H9 (cell line): ENCODE measurements around the gene CPNE2. TPM values are rescaled to one million over a fixed set of nuclear protein-coding genes. Genes with fewer than 3 reads are reported as not detected.

Source experiments
- DNase-seq: peaks from one replicate; pipeline ENCODE4 v3.0.0-alpha.2; 2017
- H2AFZ ChIP-seq: one replicate; pipeline ENCODE4 v1.6.1; 2013; ENCODE audit warnings: mild to moderate bottlenecking, low read length, control low read depth, moderate library complexity
- H2AK5ac ChIP-seq: 2 replicates; pipeline ENCODE4 v1.6.1; 2013; ENCODE audit warnings: low read length, control low read depth, mixed read lengths; ENCODE audit not compliant: insufficient read length
- H2BK120ac ChIP-seq: one replicate; pipeline ENCODE4 v1.6.1; 2013; ENCODE audit warnings: low read depth, mild to moderate bottlenecking, low read length, control low read depth, inconsistent platforms; ENCODE audit not compliant: poor library complexity, severe bottlenecking
- H2BK12ac ChIP-seq: 2 replicates; pipeline ENCODE4 v1.6.1; 2013; ENCODE audit warnings: low read length, control low read depth, mixed read lengths, low read depth; ENCODE audit not compliant: insufficient read length
- H2BK15ac ChIP-seq: 2 replicates; pipeline ENCODE4 v1.6.1; 2013; ENCODE audit warnings: low read depth, low read length, control low read depth
- H2BK20ac ChIP-seq: one replicate; pipeline ENCODE4 v1.6.1; 2013; ENCODE audit warnings: low read depth, mild to moderate bottlenecking, low read length, control low read depth, inconsistent platforms; ENCODE audit not compliant: poor library complexity, severe bottlenecking
- H2BK5ac ChIP-seq: 2 replicates; pipeline ENCODE4 v1.6.1; 2013; ENCODE audit warnings: low read length, control low read depth, mixed read lengths; ENCODE audit not compliant: insufficient read length
- H3K14ac ChIP-seq: 2 replicates; pipeline ENCODE4 v1.6.1; 2013; ENCODE audit warnings: low read length, control low read depth; ENCODE audit not compliant: insufficient read depth
- H3K18ac ChIP-seq: 2 replicates; pipeline ENCODE4 v1.6.1; 2013; ENCODE audit warnings: low read depth, mild to moderate bottlenecking, mixed read lengths, low read length, control low read depth; ENCODE audit not compliant: insufficient read length
- H3K23ac ChIP-seq: 2 replicates; pipeline ENCODE4 v1.6.1; 2013; ENCODE audit warnings: low read length, control low read depth, mixed read lengths, low read depth; ENCODE audit not compliant: insufficient read length
- H3K23me2 ChIP-seq: 2 replicates; pipeline ENCODE4 v1.6.1; 2013; ENCODE audit warnings: low read depth, mild to moderate bottlenecking, mixed read lengths, low read length, control low read depth; ENCODE audit not compliant: insufficient read length, poor library complexity, severe bottlenecking
- H3K27ac ChIP-seq: 2 replicates; pipeline ENCODE4 v1.5.1; 2013; ENCODE audit warnings: low read length, control low read depth, mixed read lengths, low read depth; ENCODE audit not compliant: insufficient read length
- H3K27me3 ChIP-seq: 2 replicates; pipeline ENCODE4 v1.6.1; 2013; ENCODE audit warnings: low read length, control low read depth, inconsistent platforms; ENCODE audit not compliant: insufficient read depth
- H3K4ac ChIP-seq: 2 replicates; pipeline ENCODE4 v1.6.1; 2013; ENCODE audit warnings: low read depth, mild to moderate bottlenecking, control low read depth, inconsistent platforms, low read length, moderate library complexity
- H3K4me1 ChIP-seq: 2 replicates; pipeline ENCODE4 v1.6.1; 2013; ENCODE audit warnings: low read length, control low read depth, inconsistent platforms; ENCODE audit not compliant: insufficient read depth
- H3K4me2 ChIP-seq: 2 replicates; pipeline ENCODE4 v1.6.1; 2013; ENCODE audit warnings: low read length, control low read depth, mixed read lengths; ENCODE audit not compliant: insufficient read length, insufficient read depth
- H3K56ac ChIP-seq: 2 replicates; pipeline ENCODE4 v1.6.1; 2013; ENCODE audit warnings: low read depth, mild to moderate bottlenecking, mixed read lengths, low read length, control low read depth; ENCODE audit not compliant: insufficient read length
- H3K79me1 ChIP-seq: 2 replicates; pipeline ENCODE4 v1.6.1; 2013; ENCODE audit warnings: low read depth, mild to moderate bottlenecking, moderate library complexity, low read length, control low read depth, inconsistent platforms; ENCODE audit not compliant: insufficient read depth, poor library complexity, severe bottlenecking
- H3K79me2 ChIP-seq: 2 replicates; pipeline ENCODE4 v1.6.1; 2013; ENCODE audit warnings: low read length, control low read depth, inconsistent platforms; ENCODE audit not compliant: insufficient read depth
- H3K9ac ChIP-seq: 2 replicates; pipeline ENCODE4 v1.6.1; 2013; ENCODE audit warnings: low read length, control low read depth, mixed read lengths; ENCODE audit not compliant: insufficient read length; ENCODE audit errors: extremely low read depth
- H3K9me3 ChIP-seq: one replicate; pipeline ENCODE4 v1.6.1; 2013; ENCODE audit warnings: low read depth, low read length, inconsistent platforms; ENCODE audit not compliant: control insufficient read depth
- H3T11ph ChIP-seq: one replicate; pipeline ENCODE4 v1.6.1; 2013; ENCODE audit warnings: mild to moderate bottlenecking, low read length, control low read depth, inconsistent platforms
- H4K20me1 ChIP-seq: one replicate; pipeline ENCODE4 v1.6.1; 2013; ENCODE audit not compliant: control insufficient read depth, insufficient read length, insufficient read depth
- H4K5ac ChIP-seq: 2 replicates; pipeline ENCODE4 v1.6.1; 2013; ENCODE audit warnings: low read depth, mild to moderate bottlenecking, mixed read lengths, low read length, control low read depth; ENCODE audit not compliant: insufficient read length
- H4K8ac ChIP-seq: replicated peaks from 2 replicates; pipeline ENCODE4 v1.6.1; 2013; ENCODE audit warnings: low read length, control low read depth, mixed read lengths, low read depth; ENCODE audit not compliant: insufficient read length
- H4K91ac ChIP-seq: 2 replicates; pipeline ENCODE4 v1.6.1; 2013; ENCODE audit warnings: low read depth, mild to moderate bottlenecking, moderate library complexity, mixed read lengths, low read length, control low read depth; ENCODE audit not compliant: insufficient read length
- H3K27ac Mint-ChIP-seq, 3 experiments: 2 replicates in 2 of 3; 3 replicates in 1 of 3; pipeline ENCODE4 v1.8.0; 2020 to 2021; ENCODE audit warnings: mixed read lengths in 3 of 3, mild to moderate bottlenecking in 1 of 3, moderate library complexity in 1 of 3
- H3K27me3 Mint-ChIP-seq: 2 replicates; pipeline ENCODE4 v1.8.0; 2021; ENCODE audit warnings: low read depth, mild to moderate bottlenecking, moderate library complexity, mixed read lengths
- H3K36me3 Mint-ChIP-seq, 3 experiments: 2 replicates in 2 of 3; 3 replicates in 1 of 3; pipeline ENCODE4 v1.8.0; 2020 to 2021; ENCODE audit warnings: low read depth in 3 of 3, mixed read lengths in 3 of 3; ENCODE audit not compliant: insufficient read depth in 1 of 3
- H3K4me1 Mint-ChIP-seq, 2 experiments: 2 replicates each; pipeline ENCODE4 v1.8.0; 2020; ENCODE audit warnings: mixed read lengths in 2 of 2
- H3K4me3 Mint-ChIP-seq, 2 experiments: 2 replicates in 1 of 2; 3 replicates in 1 of 2; pipeline ENCODE4 v1.8.0; 2020 to 2021; ENCODE audit warnings: mild to moderate bottlenecking in 2 of 2, mixed read lengths in 2 of 2, moderate library complexity in 1 of 2
- H3K9me3 Mint-ChIP-seq, 2 experiments: 2 replicates in 1 of 2; 3 replicates in 1 of 2; pipeline ENCODE4 v1.8.0; 2020; ENCODE audit warnings: mild to moderate bottlenecking in 2 of 2, mixed read lengths in 2 of 2, moderate library complexity in 1 of 2
- CTCF ChIP-seq: fragments of 200-600 bp; sonication (generic); conservative IDR thresholded peaks from 3 replicates; pipeline ENCODE4 v1.8.0; 2021; ENCODE audit warnings: antibody characterized with exemption, mild to moderate bottlenecking
- WGBS: extraction: QIAGEN DNeasy Blood & Tissue Kit; methylation state at CpG from one replicate; pipeline ENCODE4 v1.1.7; 2013; ENCODE audit warnings: missing lambda C conversion rate, low lambda C conversion rate, mixed read lengths; ENCODE audit not compliant: insufficient read length; ENCODE audit errors: extremely low coverage; 5-methylcytosine and 5-hydroxymethylcytosine counted together
- total RNA-seq: library from RNA; stranded (reverse); gene quantifications from 2 replicates; pipeline ENCODE4 v1.2.1, GENCODE V29; 2021

The CPNE2 gene
- total RNA-seq, 1 experiment from 2014 or later, result 8.0 TPM

GRCh38 chr16:57140931-57141668 lies 48.7 kb downstream of the CPNE2 start:
- Histone ChIP-seq H3K4me2 (no peak overlapping the region), H3K79me2 (no peaks in the 10 kb centered on the region), H2BK20ac (no peak overlapping the region), H3K27me3 (no peaks in the 10 kb centered on the region), H4K5ac (no peak overlapping the region), H4K91ac (no peak overlapping the region), H2BK15ac (no peak overlapping the region), H2BK12ac (no peak overlapping the region), H3K14ac (no peak overlapping the region; the same call in 1 of the 2 replicates), H3K4ac (no peak overlapping the region), H3K9me3 (no peaks in the 10 kb centered on the region), H3K18ac (no peak overlapping the region), H3K56ac (no peak overlapping the region), H4K8ac (no peak overlapping the region), H3K4me1 (no peaks in the 10 kb centered on the region), H2AFZ (no peak overlapping the region), H3K27ac (no peak overlapping the region), H3K79me1 (no peaks in the 10 kb centered on the region), H3K9ac (no peak overlapping the region), H3K23ac (no peak overlapping the region), H3T11ph (no peak overlapping the region), H2BK5ac (no peak overlapping the region), H3K23me2 (no peaks in the 10 kb centered on the region), H2BK120ac (no peak overlapping the region), H4K20me1 (no peaks in the 10 kb centered on the region), H2AK5ac (no peak overlapping the region)
- no peak for TF ChIP-seq CTCF
- Mint-ChIP-seq H3K4me3 (no peak overlapping the region), H3K27ac (peak overlapping the region in 1 of 3 experiments; percentile 40; a peak in 1 of 7 replicates), H3K4me1 (peaks cover 14 to 19% of the 10 kb centered on the region in 2 experiments), H3K36me3 (no peaks in the 10 kb centered on the region; a peak in 1 of 7 replicates), H3K9me3 (no peaks in the 10 kb centered on the region), H3K27me3 (no peaks in the 10 kb centered on the region; the same call in none of the 2 replicates)
- WGBS, result no CpG with 5 or more reads among the region's 7 CpGs
- peak; percentile 22 for DNase-seq
